D341Med (cell line): ENCODE measurements around the gene SETX.
A peak's percentile ranks its signal among the peaks of the same experiment; 100 is the strongest.
"Not testable (repeated sequence)": the region's sequence is repeated elsewhere in the genome, so short reads cannot be mapped to it uniquely, and the experiment has no call there.

Experiments
- DNase-seq: peaks from one replicate; pipeline ENCODE4 v3.0.0; 2012; ENCODE audit warnings: low spot score

Gene SETX

DNA sequence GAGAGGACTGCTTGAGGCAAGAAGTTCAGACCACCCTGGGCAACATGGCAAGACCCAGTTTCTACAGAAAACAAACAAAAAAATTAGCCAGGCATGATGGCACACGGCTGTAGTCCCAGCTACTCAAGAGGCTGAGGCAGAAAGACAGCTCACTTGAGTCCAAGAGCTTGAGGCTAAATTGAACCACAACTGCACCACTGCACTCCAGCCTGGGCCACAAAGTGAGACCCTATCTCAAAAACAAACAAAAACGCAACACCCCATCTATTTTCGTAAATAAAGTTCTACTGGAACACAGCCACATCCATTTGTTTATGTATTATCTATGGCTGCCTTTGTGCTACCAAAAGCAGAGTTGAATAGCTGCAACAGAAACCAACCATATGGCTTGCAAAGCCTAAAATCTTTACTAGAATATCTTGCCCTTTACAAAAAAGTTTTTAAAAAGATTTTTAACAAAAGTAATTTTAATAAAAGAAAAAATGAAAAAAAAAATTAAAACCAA lies 67.5 kb downstream of the SETX start:
- no peak for DNase-seq

DNA sequence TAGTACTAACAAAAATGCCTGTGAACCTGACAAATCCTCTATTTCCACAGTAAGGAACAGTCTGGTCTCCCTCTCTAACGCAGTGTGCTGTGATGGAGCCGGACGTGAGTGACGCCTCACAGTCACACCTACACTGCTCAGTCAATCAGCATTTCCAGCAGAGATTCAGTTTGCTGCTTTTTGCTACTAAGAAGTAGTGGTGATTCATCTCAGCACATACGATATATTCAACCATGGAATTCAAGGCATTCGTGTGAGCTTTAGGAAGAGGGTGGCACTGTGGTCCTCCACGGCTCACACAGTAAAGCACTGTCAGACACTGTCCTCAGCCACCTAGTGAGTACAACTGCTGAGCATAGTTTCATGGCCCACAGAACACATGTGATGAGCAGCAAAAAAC lies 70.9 kb downstream of the SETX start:
- DNase-seq: no peak

- DNase-seq: no peak
Observed at GRCh38 chr9:132283165-132283564, 71.6 kb downstream of the SETX start.

GRCh38 chr9:132274861-132275260 lies 79.9 kb downstream of the SETX start:
- DNase-seq: no peak

- DNase-seq: not testable (repeated sequence)
Observed at GRCh38 chr9:132269704-132270516, 84.9 kb downstream of the SETX start.

- DNase-seq: peak; percentile 75
Observed at GRCh38 chr9:132268725-132269352, 85.9 kb downstream of the SETX start.

DNA sequence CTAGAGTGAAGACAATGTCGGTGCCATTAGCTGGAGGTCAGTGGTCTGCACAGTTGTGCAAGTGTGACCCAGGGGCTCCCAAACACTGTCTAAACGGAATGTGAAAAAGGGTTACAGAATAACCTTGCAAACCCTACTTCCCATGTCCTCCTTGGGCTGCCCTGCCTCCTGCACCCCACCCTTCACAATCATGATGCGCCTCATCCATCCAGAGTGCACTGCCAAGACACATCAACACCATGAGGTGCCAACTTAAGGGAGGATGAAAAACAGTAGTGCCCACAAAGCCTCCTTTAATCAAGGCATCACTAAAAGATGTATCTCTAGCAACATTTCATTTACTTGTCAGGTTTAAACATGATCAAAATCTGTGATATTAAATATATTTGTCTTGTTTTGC lies 87.1 kb downstream of the SETX start:
- no peak for DNase-seq

DNA sequence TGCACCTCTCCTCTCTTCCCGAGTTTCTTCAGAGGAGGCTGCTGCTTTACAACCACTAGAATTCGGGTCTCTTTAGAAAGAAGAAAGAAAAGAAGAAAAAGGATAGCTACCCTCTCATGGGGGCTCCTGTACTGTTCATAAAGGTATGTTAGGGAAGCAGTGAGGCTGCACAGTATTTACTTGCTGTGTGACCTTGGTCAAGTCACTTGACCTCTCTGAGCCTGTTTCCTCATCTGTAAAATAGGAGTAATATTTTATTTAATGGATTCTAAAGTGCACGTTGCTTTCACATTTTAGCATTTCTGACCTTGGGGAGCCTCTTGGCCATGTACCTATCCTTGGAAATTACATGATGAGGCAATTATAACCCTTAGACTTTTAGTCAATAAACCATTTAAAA lies 88.8 kb downstream of the SETX start:
- DNase-seq: no peak

GRCh38 chr9:132260846-132261245 lies 93.9 kb downstream of the SETX start:
- no peak for DNase-seq

GRCh38 chr9:132250324-132251262 lies 104.2 kb downstream of the SETX start:
- DNase-seq: no peak

DNA sequence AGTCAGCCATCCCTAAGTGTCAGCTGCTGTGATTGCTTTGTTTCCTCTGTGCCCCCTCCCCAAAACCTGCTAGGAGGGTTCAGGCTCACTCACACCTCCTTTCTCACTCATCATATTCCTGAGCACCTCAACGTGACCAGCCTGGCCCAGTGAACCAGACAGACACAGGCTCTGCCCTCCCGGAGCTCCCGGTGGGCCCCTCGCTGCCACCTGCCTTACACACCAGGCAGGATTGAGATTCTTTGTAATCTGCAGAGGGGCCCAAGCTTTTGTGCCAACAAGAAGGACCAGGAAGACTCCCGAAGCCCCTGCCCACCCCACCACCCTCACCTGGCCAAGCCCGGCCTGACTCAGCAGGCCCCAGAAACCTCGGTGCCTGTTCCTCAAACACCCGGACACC lies 105.1 kb downstream of the SETX start:
- DNase-seq: no peak

- no peak for DNase-seq
Observed at GRCh38 chr9:132249123-132249522, 105.7 kb downstream of the SETX start.

- no peak for DNase-seq
Observed at GRCh38 chr9:132247942-132248341, 106.8 kb downstream of the SETX start.

- DNase-seq: no peak
Observed at GRCh38 chr9:132245465-132245864, 109.3 kb downstream of the SETX start.

- no peak for DNase-seq
Observed at GRCh38 chr9:132244582-132245455, 110.0 kb downstream of the SETX start.

DNA sequence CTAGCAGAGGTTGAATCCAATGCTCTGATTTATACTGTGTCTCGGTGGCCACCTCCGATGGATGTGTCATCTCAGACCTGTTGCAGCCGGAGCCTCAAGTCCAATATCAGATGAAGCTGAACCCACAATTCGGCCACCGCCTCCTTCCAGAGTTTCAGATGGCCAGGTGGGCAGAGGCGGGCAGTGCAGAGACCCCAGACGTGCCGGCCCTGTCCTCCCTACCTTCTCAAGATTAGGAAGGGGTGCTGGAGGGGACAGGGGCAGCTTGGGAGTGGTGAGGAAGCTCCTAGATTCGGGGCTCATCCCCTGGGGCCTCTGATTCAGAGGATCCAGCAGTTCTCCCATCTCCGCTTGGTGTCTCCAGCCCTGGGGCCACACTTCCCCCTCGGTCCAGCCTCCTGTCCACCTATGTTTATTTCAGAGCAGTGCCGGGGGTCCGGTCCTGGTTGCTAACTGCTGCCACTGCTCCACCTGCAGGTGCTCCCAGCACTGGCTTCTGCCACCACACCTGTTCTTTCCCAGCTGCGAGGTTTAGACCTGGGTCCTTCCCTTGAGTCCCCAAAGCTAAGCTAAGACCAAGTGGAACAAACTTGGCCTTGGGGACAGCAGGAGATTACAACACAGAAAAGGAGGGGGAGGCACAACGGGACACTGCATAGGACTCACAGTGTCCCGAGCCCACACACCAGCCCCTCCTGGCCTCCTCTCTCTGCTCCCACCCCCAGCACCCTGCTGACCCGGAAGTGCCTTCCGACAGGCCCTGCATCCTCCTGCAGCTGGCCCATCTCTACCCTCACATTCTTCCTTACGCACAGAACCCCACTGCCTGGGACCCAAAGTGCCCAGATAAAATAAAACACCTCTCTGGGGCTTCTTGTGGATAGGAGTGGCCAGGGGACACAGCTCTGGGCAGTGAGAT lies 111.4 kb downstream of the SETX start:
- DNase-seq: no peak

GRCh38 chr9:132242621-132243155 lies 112.1 kb downstream of the SETX start:
- DNase-seq: no peak

DNA sequence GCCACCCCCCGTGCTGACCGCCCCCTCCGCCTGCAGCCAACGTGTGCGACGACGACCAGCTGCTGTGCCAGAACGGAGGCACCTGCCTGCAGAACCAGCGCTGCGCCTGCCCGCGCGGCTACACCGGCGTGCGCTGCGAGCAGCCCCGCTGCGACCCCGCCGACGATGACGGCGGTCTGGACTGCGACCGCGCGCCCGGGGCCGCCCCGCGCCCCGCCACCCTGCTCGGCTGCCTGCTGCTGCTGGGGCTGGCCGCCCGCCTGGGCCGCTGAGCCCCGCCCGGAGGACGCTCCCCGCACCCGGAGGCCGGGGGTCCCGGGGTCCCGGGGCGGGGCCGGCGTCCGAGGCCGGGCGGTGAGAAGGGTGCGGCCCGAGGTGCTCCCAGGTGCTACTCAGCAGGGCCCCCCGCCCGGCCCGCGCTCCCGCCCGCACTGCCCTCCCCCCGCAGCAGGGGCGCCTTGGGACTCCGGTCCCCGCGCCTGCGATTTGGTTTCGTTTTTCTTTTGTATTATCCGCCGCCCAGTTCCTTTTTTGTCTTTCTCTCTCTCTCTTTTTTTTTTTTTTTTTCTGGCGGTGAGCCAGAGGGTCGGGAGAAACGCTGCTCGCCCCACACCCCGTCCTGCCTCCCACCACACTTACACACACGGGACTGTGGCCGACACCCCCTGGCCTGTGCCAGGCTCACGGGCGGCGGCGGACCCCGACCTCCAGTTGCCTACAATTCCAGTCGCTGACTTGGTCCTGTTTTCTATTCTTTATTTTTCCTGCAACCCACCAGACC lies 112.8 kb downstream of the SETX start:
- DNase-seq: peak; percentile 72

GRCh38 chr9:132241483-132241839 lies 113.3 kb downstream of the SETX start:
- DNase-seq: no peak
